ENCODE data around the gene COBL. TPM values are rescaled to one million over a fixed set of nuclear protein-coding genes. Genes with fewer than 3 reads are reported as not detected.
A peak's percentile ranks its signal among the peaks of the same experiment; 100 is the strongest.

COBL gene
- total RNA-seq, 1 donor from 2014 or later: not detected

DNA sequence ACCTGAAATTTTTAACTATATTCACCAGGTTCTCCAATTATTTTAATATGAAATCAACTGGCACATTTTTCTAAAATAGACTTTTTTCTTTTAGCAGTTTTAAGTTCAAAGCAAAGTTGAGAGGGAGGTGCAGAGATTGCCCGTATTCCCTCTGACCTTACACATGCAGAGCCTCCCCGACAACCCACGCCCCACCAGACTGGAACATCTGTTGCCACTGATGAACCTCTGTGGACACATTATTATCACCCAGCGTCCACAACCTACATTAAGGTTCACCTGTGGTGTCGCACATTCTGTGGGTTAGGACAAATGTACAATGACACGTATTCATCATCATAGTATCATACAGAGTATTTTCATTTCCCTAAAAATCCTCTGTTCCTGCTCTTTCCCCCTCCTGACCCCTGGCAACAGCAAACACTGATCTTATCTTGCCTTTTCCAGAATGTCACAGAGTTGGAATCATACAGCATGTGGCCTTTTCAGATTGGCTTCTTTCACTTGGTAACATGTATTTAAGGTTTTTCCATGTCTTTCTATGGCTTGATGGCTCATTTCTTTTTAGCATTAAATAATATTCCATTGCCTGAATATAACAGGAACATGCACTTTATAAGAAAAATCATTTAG lies 37.1 kb downstream of the COBL start:
- peak; percentile 38 for DNase-seq (ENCODE audit: extremely low spot score, unreplicated experiment)
- no peaks in the 10 kb centered on the region for H3K36me3 Mint-ChIP-seq (ENCODE audit: unreplicated experiment)
- TF ChIP-seq CTCF (IDR thresholded peaks at IDR 0.05): no peak
- no peaks in the 10 kb centered on the region for H3K4me1 Mint-ChIP-seq (ENCODE audit: unreplicated experiment)
- no peak overlapping the region for H3K4me3 Mint-ChIP-seq (ENCODE audit: unreplicated experiment)
- H3K27me3 Mint-ChIP-seq (ENCODE audit: unreplicated experiment): peaks cover 15% of the 10 kb centered on the region
- H3K27ac Mint-ChIP-seq (ENCODE audit: unreplicated experiment): no peak overlapping the region
- no peaks in the 10 kb centered on the region for H3K9me3 Mint-ChIP-seq (ENCODE audit: unreplicated experiment)

DNA sequence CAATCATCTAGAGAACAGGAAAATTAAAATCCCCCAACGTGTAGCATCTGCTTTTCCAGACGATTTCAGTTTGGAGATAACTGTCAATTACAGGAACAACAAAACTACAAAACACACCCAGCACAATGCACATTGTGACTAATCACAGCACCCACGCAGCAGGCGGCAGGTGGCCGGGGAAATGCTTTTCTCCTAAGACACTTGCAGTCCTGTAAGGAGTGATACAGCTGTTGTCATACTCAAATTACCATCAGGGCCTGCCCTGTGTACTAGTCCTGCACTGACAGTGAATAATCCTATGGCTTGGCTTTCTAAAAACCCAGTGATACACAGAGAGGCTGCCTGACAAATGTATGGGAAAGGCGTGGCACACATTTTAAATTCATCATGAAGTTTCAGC lies 37.8 kb downstream of the COBL start:
- no peak overlapping the region for H3K4me3 Mint-ChIP-seq (ENCODE audit: unreplicated experiment)
- H3K27me3 Mint-ChIP-seq (ENCODE audit: unreplicated experiment): peaks cover 19% of the 10 kb centered on the region
- H3K9me3 Mint-ChIP-seq (ENCODE audit: unreplicated experiment): no peaks in the 10 kb centered on the region
- peak; percentile 34 for DNase-seq (ENCODE audit: extremely low spot score, unreplicated experiment)
- no peak overlapping the region for H3K27ac Mint-ChIP-seq (ENCODE audit: unreplicated experiment)
- H3K36me3 Mint-ChIP-seq (ENCODE audit: unreplicated experiment): no peaks in the 10 kb centered on the region
- no peak for TF ChIP-seq CTCF (IDR thresholded peaks at IDR 0.05)
- H3K4me1 Mint-ChIP-seq (ENCODE audit: unreplicated experiment): no peaks in the 10 kb centered on the region

DNA sequence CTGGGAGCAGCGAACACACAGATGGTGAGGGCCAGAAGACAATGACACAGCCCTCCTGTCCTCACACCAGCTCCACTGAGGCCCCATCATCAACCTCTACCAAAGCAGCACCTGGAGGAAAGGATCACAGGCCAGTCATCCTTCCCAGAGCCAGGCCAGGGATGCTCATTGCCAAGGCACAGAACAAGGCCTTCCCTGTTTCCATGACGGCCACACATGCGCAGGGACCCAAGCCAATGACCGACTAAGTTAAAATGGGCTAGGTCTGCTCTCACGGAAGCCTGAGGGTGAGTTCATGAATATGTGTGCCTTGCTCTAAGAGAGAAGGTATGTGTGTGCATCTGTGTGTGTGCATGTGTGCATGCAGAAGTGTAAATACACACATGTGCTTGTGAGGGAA lies 39.6 kb downstream of the COBL start:
- Mint-ChIP-seq H3K27ac (ENCODE audit: unreplicated experiment) (no peak overlapping the region), H3K27me3 (ENCODE audit: unreplicated experiment) (peaks cover 25% of the 10 kb centered on the region)

DNA sequence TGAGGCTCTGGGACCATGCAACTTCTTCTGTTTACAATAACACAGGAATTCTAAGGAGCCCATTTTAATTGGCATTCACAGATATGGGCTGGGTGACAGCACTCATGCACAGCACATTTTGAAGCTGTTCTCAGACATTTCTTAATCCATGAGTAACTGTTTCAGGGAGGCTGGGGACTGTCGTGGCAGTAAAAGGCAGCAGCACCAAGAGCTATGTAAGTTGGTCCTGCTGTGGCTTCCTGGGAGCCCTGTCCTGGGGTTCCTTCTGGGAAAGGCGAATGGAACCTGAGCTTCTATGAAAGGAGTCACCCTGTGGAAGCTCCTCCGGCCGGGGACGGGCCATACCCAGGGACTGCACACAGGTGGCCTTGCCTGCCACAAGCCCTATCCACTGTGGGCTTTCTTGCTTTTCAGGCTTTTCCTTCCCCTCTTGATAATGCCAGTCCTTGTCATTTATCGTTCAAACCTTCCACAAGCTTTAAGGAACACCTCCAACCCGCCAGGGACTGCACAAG lies 40.5 kb downstream of the COBL start:
- no peaks in the 10 kb centered on the region for H3K4me1 Mint-ChIP-seq (ENCODE audit: unreplicated experiment)
- H3K27ac Mint-ChIP-seq (ENCODE audit: unreplicated experiment): no peak overlapping the region
- no peak for TF ChIP-seq CTCF (IDR thresholded peaks at IDR 0.05)
- no peaks in the 10 kb centered on the region for H3K36me3 Mint-ChIP-seq (ENCODE audit: unreplicated experiment)
- H3K4me3 Mint-ChIP-seq (ENCODE audit: unreplicated experiment): no peak overlapping the region
- no peak for DNase-seq (ENCODE audit: extremely low spot score, unreplicated experiment)
- no peaks in the 10 kb centered on the region for H3K9me3 Mint-ChIP-seq (ENCODE audit: unreplicated experiment)
- peaks cover 26% of the 10 kb centered on the region for H3K27me3 Mint-ChIP-seq (ENCODE audit: unreplicated experiment)

More for the DNA sequence above, 39.6 kb downstream of the COBL start:
- Mint-ChIP-seq H3K9me3 (ENCODE audit: unreplicated experiment) (no peaks in the 10 kb centered on the region), H3K4me3 (ENCODE audit: unreplicated experiment) (no peak overlapping the region), H3K36me3 (ENCODE audit: unreplicated experiment) (no peaks in the 10 kb centered on the region), H3K4me1 (ENCODE audit: unreplicated experiment) (no peaks in the 10 kb centered on the region)
- no peak for DNase-seq (ENCODE audit: extremely low spot score, unreplicated experiment)
- TF ChIP-seq CTCF (IDR thresholded peaks at IDR 0.05): no peak

DNA sequence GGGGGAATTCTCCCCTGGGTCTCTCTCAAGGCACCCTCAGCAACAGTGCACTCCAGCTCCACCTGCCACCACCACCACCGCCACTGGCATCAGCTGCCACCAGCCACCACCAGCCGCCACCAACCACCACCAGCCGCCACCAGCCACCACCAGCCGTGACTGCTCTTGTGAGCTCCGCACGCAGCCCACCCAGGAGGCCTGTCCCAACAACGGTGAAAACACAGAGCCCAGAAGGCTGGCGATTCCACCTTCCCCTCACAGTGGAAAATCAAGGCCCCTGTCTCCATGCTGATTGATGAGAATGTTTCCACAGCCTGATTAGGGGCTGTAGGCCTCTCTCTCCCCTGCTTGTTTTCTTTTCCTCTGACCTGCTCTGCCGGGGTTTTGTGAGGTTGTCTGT lies 41.1 kb downstream of the COBL start:
- H3K27me3 Mint-ChIP-seq (ENCODE audit: unreplicated experiment): peaks cover 27% of the 10 kb centered on the region
- no peak for DNase-seq (ENCODE audit: extremely low spot score, unreplicated experiment)
- no peaks in the 10 kb centered on the region for H3K36me3 Mint-ChIP-seq (ENCODE audit: unreplicated experiment)
- no peaks in the 10 kb centered on the region for H3K4me1 Mint-ChIP-seq (ENCODE audit: unreplicated experiment)
- no peaks in the 10 kb centered on the region for H3K9me3 Mint-ChIP-seq (ENCODE audit: unreplicated experiment)
- no peak overlapping the region for H3K4me3 Mint-ChIP-seq (ENCODE audit: unreplicated experiment)
- H3K27ac Mint-ChIP-seq (ENCODE audit: unreplicated experiment): no peak overlapping the region
- TF ChIP-seq CTCF (IDR thresholded peaks at IDR 0.05): no peak

Measured in osteocyte (in vitro differentiated cells).